HG03025 (cell line): ENCODE results near the gene KRT34.
"Not testable (repeated sequence)": the region's sequence is repeated elsewhere in the genome, so short reads cannot be mapped to it uniquely, and the experiment has no call there.

Experiments
- ATAC-seq: cut with Tn5 transposase; IDR thresholded peaks from one replicate; pipeline ENCODE4 v1.9.1; 2021; ENCODE audit warnings: mild to moderate bottlenecking, moderate library complexity; ENCODE audit not compliant: unreplicated experiment, low FRiP score

The KRT34 gene

DNA sequence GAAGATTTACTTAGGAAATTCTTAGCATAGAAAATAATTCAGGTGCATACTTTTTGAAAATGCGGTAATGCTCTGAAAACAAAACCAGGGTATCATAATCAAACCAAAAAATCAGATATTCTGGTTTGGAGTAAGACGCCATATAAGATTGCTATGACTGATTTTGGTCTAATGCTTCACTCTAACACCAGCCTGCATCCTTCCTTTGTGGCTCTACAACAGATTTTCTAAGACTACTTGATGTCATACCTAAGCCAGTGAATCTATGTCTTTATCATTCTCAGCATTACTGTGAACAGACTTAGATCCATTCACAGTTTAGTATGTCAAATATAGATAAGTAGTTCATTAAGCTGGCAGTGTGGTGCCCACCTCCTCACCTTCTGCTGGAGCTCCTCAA lies 13.1 kb downstream of the KRT34 start:
- no peak for ATAC-seq

DNA sequence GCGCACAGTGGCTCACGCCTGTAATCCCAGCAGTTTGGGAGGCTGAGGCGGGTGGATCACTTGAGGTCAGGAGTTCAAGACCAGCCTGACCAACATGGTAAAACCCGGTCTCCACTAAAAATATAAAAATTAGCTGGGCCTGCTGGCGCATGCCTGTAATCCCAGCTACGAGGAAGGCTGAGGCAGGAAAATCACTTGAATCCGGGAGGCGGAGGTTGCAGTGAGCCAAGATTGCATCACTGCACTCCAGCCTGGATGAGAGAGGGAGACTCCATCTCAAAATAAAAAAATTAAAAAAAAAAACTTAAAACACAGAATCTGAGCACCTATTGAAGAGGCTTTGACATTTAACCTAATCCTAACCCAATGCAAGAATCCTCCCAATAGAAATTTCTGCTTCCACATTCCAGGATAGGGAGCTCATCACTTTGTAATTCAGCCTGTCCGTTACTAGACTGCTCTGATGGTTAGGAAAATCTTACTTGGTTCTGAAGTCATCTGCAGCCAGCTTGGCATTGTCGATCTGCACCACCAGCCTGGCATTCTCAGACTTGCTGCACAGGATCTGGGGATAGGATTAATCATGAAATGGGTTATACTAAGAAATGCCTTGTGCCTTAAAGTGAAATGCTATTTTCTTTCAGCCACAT lies 14.6 kb downstream of the KRT34 start:
- no peak for ATAC-seq

- no peak for ATAC-seq
Measured at GRCh38 chr17:41366070-41366469, 16.0 kb downstream of the KRT34 start.

DNA sequence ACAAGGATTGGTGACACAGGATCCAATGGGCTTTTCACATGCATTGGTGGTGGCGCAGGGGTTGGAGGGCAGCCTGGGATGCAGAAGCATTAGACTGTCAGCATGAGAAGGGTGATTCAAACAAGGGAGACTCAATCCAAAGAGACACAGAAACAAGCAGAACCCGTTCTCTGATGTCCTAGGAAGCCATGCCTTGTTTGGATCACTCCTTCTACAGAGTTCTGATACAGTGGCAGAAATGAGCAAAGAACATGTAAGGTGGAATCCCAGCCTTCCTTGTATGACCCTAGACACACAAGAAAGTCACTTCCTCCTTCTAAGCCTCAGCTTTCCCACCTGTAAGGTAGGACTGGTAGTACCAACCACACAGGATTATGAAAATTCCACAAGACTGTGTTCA lies 18.2 kb downstream of the KRT34 start:
- no peak for ATAC-seq

GRCh38 chr17:41360296-41360995 lies 21.7 kb downstream of the KRT34 start:
- ATAC-seq = no peak

GRCh38 chr17:41354536-41354935 lies 27.6 kb downstream of the KRT34 start:
- no peak for ATAC-seq

- ATAC-seq = no peak
Measured at GRCh38 chr17:41352597-41353366, 29.3 kb downstream of the KRT34 start.

DNA sequence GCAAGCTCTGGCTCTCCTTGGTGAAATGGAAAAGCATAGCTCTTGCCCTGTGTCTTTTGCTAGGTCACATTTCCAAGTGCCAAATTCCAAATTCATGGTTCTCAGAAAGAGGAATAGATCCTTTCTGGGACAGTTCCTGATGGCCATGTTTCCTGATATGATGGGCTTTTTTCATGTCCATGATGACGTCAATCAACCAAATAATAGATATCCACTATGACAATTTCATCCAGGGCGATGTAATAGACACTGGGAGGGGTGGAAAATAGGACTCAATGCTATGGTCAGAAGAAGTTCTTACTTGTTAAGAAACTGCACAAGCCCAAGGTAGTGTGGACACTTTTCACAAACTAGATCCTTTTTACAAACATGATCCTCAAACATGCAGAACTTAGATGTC lies 30.9 kb downstream of the KRT34 start:
- ATAC-seq = no peak

GRCh38 chr17:41350381-41350878 lies 31.7 kb downstream of the KRT34 start, which contains the start of gene KRT33A:
Gene KRT33A (minus strand): TSS chr17:41350828. CDS start chr17:41350767, 61 bp downstream.
- ATAC-seq = not testable (repeated sequence)

GRCh38 chr17:41347869-41348760 lies 34.0 kb downstream of the KRT34 start:
- no peak for ATAC-seq

GRCh38 chr17:41346421-41346820 lies 35.7 kb downstream of the KRT34 start:
- not testable (repeated sequence) for ATAC-seq

- ATAC-seq = no peak
Measured at GRCh38 chr17:41345992-41346391, 36.1 kb downstream of the KRT34 start.

DNA sequence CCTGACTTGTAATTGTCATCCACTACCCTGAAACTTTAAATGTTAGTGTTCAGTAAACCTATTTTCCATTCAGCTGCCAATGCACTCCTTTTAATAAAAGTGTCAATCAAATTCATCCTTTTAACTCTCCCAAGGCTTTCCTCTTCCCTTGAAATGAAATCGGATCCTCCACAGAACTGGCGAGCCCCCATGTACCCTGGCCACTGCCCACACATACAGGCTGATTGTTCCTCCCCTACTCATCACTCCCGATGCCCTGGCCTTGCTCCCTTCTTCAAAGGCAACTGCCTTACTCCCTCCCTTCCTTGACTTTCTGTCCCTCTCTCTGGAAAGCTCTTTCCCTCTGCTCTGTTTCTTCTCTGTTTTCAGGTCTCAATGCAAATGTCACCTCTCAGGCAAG lies 39.1 kb downstream of the KRT34 start:
- no peak for ATAC-seq

GRCh38 chr17:41340934-41341861 lies 40.9 kb downstream of the KRT34 start:
- no peak for ATAC-seq

DNA sequence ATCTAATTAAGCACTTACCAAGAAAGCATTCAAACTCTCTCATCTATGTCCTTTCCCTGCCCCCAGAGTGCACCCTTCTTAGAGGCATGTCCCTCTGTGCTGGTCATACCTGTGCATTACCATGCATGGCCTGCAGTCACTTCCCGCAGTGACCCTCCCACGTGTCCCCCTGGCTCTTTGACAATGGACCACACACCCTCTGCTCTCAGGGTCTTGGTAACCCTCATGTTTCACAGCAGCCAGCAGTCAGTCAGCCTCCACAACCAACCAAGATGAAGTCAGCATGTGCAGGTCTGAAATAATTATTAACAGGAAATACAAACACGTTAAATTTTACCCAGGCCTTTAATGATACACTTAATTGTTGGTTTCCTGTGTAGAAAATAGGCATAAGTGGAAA lies 41.6 kb downstream of the KRT34 start:
- no peak for ATAC-seq

DNA sequence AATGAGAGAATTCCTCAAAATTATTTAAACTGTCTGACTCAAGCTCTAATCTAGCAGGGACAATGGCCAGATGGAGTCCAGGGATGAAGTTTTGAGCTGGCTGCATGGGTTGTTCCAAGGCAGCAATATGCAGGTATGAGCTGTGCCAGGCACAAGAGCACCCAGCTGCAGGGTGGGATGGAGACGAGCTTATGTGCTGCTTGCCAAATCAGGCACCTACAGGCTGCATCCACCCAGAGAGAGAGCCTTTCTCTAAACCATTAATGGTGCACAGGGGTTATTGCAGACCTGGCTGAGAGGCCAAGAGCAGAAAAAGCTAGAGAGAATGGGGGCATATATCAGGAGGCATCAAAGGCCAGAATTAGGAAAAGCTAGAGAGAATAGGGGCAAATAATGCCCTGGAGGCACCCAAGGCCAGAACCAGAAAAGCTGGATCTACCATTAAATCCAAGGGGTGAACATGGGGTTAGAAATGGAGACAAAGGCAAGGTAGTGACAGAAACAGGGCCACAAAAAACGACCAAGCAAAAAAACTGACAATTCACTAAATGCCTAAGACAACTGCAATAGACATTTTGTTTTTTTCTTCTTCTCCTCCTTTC lies 42.4 kb downstream of the KRT34 start:
- ATAC-seq = no peak

GRCh38 chr17:41338961-41339485 lies 43.1 kb downstream of the KRT34 start:
- ATAC-seq = no peak

DNA sequence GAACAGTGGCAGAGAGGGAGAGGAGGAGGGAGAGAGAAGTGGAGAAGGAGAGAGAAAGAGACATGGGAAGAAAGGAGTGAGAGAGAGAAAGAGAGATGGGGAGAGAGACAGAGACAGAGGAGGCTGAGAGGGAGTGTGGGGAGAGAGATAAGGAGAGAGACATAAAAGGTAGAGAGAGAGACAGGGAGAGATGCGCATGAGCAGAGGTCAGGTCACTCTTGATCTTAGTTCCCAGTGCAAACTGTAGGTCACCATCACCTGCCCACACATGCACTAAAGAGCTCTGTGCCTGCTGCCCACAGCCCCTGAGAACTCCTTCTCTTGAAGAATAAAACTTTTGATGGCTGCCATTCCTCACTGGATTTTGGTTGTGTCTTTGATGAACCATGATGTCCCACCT lies 46.4 kb downstream of the KRT34 start:
- ATAC-seq = no peak
